GM21526 (cell line): Measurements from ENCODE around the gene EVC2.
"Not testable (repeated sequence)": the region's sequence is repeated elsewhere in the genome, so short reads cannot be mapped to it uniquely, and the experiment has no call there.

Source experiments
- ATAC-seq: cut with Tn5 transposase; IDR thresholded peaks from one replicate; pipeline ENCODE4 v1.9.1; 2021; ENCODE audit warnings: moderate library complexity; ENCODE audit not compliant: unreplicated experiment, low FRiP score

EVC2 gene

DNA sequence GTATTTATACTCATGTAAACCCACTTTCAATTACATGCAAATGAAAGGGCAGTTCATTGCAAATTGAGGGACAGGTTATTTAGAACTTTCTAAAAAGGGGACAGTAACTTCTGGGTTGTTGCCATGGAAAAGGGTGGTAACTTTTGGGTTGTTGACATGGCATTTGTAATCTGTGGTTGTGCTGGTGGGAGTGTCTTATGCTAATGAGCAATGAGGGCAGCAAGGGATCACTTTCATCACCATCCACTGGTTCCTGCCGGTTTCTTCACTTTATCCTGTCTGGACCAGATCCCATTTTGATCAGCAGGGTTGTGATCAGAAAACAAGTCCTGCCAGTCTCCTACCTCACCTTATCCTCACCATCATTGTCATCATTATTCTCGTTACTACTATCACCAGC, 34.6 kb upstream of the EVC2 start:
- ATAC-seq = no peak

DNA sequence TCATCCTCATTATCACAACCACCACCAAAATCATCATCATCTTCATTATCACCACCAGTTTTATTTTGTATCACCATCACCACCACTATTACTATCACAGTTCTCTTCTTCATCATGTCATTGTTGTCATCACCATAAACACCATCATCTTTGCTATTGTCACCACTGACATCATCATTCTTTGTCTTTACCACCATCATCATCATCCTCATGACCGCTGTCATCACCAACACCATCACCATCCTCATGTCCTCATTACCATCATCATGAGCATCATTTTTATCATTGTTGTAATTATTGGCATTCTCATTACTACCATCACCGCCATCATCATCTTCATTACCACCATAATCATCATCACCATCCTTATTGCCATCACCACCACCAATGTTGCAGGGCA, 34.0 kb upstream of the EVC2 start:
- no peak for ATAC-seq

DNA sequence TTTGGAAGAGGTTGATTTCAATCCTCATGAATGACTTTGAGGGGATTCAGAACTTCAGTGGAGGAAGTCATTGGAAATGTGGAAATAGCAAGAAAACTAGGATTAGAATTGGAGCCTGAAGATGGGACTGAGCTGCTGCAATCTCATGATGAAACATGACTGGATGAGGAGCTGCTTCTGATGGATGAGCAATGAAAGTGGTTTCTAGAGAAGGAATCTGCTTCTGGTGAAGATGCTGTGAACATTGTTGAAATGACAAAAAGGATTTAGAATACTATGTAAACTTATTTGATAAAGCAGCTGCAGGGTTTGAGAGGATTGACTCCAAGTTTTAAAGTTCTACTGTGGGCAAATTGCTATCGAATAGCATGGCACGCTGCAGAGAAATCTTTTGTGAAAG, 29.7 kb upstream of the EVC2 start:
- no peak for ATAC-seq

DNA sequence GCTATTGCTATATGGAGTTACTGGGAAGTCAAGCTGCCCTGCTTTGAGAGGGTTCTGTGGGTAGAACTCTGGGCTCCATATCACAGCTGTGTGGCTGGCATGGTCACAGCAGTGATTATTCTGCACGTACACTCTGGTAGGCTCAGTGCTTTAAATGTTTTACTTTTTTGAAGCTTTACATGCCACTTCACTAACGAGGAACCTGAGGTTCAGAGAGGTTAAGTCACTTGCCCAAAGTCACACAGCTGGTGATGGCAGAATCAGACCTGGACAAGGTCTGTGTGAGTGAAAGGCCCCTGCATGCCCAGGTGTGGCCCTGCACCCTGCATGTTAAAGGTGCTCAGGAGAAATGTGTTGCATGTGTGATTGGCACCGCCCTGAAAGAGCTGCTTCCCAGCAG, 27.1 kb upstream of the EVC2 start:
- ATAC-seq = no peak

DNA sequence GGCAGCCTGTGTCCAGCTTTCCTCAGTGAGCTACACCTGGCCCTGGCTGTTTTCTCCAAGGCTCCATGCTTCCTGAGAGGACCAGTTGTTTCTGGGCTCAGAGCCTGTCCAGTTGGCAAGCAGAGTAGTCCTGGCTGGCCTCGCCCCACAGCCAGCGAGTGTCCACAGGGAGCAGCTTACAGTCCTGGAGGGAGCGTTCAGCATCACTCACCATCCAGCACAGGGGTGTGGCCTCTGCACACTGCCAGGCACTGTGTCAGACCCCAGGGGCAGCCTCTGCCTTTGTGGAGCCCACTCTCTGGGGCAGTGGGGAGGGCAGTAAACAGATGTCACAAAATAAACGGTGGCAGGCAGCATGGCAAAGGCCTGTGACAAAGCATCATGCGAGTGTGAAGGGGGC, 26.5 kb upstream of the EVC2 start:
- ATAC-seq = no peak

DNA sequence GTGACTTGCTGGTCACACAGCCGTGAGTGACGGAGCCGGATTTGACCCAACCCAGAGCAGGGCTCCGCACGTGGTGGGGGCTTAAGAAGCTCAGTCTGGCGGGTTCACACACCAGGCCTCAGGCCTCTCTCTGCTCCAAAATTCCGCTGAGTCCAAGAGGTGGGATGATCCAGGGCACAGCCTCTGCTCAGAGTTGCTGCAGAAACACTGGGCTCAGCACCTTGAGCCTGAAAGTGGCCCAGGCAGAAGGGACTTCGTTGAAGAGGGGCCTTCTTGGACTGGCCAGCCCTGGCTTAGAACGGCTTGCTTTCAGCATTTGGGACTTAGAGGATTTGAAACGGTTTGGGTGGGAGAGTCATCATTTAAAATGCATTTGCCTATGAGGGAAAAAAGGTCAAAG, 23.8 kb upstream of the EVC2 start:
- ATAC-seq = no peak

DNA sequence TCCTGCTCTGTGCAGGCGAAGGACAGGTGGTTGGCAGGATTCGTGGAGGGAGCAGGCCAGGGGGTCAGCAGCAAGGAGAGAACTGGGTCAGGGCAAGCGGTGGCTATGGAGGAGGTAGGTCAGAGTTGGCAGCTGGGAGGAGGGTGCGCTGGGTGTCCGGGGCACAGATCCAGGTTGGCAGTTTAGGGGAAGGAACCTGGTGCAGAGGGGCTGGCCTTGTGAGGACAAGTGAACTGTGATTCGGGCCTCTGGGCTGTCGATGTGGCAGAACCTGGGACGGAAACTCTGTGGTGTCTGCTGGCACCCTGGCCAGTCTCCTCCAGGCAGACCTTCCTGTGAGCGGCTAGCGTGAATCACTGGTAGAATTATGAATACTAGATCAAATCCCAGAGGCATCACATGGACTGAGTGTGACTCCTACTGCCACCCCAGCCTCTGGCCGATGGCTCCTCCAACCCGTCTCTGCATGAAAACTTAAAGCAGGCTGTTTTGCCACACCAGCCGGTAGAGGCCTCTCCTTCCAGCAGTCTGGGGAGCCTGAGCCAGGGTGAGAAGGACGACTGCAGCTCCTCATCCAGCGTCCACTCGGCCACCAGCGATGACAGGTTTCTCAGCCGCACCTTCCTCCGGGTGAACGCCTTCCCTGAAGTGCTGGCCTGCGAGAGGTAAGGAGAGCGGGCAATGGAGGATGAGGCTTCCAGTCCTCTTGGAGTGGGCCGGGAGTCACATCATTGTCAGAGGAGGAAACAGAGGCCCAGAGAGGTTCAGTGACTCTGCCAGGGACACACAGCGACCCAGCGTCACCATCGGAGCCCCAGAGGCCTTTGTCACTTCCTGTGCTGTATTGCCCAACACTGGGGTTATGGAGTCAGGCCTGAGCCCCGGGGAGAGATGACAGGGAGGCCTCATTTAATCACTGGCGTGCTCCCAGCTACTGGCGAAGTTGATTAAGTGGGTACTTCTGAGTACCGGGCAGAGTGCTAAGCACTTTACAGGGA, 22.9 kb upstream of the EVC2 start:
- no peak for ATAC-seq

DNA sequence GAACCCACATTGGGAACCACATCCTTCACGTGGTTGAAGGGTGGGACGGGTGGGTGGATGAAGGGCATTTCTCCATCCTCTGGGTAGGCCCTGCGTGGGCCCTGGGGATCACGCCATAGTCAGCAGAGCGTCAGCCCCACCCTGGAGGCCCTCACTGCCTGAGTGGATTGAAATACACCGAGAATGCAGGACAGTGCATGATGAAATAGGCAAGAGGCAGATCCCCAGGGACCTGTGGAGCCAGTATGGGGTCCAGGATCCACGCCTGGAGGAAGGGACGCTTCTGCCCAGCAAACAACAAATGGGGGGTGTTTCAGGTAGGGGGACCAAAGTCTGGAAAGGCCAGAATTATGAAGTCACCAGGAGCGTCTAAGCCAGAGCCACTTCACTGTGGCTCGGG, 22.1 kb upstream of the EVC2 start:
- ATAC-seq = no peak

DNA sequence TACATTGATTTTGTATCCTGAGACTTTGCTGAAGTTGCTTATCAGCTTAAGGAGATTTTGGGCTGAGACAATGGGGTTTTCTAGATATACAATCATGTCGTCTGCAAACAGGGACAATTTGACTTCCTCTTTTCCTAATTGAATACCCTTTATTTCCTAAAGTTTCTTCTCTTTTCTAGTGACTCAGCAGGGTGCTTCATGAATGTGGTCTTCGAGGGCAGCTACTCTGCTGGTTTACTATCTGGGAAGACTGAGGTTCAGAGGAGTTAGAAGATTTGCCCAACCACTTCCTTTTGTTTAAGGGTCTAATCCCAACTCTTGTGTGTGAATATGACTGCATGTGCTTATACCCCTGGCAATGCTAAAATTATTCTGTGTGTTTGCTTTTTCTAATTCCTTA, 20.1 kb upstream of the EVC2 start:
- not testable (repeated sequence) for ATAC-seq

DNA sequence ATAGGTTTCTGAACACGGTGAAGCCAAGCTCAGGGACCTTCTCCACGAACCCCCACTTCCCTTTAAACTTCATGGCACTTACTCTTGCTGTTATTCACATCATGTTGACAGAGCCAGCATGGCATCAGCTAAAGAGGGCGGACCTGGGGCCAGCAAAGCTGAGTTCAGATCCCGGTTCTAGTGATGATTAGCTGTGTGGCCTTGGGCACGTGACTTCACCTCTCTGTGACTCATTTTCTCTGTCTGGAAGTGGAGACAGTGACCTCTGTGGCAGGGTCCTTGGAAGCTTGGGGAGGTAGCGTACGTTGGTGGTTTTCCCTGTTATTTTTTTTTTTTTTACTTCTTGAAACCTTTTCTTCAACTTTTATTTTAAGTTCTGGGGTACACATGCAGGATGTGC, 16.0 kb upstream of the EVC2 start:
- ATAC-seq = no peak

DNA sequence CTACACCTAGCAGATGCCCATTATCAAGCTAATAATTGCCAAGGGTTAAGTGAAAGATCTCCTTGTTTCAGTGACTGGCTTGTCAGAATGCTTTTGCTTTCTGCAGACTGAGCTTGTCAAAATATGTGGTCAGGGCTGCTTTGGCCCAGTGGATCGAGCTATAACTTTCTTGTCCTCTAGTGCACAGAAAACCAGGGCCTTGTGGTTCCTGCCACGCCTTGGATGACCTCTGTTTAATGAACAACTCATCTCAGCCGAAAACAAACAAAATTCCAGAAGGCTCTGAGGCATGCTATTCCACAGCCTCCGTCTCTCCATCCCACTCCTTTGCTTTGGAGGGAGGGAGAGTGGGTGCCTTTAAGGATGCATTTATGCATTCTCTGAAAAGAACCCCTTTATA, 14.0 kb upstream of the EVC2 start:
- no peak for ATAC-seq

DNA sequence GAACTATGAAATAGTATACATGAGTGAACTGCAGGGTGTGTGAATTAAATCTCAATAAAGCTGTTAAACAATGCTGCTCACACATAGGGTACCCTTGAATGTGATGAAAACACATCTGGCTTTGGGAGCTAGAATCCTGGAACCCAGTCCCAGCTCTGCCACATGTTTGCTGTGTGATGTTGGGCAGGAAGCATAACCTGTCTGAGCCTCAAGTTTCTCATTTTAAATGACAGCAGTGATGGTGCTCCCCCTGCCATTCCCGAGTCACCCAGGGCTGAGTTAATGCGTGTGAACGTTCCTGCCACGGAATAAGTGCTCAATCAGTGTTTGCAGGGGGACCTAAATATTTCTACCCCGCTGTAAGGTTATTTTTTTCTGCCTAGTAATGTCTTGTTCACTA, 13.6 kb upstream of the EVC2 start:
- no peak for ATAC-seq

DNA sequence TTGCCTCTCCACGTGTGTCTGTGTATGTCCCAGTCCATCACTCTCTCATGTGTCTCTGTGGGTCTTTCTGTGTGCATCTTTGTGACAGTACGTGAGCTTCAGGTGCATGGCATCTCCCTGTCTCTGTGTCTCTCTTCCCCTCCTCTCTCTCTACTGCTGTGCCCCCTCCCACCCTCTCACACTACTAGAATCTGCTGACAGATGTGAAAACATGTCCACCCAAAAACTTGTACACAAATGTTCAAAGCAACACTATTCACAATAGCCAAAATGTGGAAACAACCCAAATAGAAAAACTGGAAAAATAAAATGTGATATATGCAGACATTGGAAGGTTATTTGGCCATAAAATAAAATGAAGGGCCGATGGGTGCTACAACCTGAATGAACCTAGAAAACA, 12.6 kb upstream of the EVC2 start:
- ATAC-seq = no peak

DNA sequence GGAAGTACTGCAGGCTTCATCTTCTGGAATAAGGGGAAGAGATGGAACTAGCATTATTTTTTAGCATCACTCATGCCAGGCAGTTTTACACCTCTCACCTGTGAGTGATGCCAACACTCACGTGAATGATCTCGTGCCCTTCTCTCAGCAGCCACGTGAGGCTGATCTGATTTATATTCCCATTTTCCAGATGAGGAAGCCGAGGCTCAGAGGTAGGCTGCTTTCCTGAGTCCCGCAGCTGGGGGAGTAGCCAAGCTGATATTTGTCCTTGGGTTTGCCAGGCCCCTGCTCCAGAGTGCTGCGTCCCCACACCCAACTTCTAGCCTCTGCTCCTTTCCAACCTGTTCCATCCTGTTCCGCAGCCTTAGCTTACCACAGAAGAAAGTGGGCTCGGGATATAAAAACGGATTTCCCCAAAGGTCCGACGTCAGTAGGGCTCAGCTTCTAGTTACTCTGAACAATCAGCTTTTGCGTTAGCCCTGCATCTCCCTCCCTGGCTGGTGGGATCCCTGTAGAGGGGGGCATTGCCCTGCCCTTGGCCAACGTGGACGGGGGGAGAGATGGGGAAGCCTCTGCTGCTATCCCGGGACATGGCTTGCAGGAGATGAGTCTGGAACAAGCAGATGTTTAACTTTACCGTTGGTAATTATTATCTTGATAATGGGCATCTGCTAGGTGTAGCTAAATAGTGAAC, 11.9 kb upstream of the EVC2 start:
- ATAC-seq = no peak

DNA sequence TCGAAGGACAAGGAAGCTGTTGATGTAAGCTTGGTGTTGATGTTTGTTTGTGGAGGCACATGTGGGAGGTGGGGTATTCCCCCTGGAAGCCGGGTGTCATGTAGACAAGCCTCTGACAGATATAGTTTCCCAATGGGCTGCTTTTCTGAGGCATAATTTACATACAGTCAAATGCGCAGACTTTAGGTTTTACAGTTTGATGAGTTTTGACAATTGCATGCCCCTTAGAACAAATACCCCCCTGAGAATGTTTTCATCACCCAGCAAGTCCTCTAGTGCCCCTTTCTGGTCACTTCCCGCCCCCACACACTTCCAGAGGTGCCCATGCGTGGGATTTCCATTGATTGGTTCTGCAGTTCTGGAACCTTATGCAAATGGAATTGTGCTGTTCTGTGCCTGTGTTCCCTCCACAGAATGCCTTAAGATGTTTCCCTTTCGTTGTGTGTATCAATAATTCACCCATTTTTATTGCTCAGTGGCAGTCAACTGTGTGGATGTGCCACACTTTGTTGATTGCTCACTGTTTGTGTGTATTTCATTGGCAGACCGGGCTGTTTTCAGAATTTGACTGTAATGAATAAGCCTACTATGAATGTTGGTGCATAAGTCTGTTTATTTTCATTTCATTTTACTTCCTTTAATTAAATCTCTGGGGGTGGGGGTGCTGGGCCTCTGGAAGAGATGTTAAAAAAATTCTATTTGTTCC, 11.1 kb upstream of the EVC2 start:
- no peak for ATAC-seq

DNA sequence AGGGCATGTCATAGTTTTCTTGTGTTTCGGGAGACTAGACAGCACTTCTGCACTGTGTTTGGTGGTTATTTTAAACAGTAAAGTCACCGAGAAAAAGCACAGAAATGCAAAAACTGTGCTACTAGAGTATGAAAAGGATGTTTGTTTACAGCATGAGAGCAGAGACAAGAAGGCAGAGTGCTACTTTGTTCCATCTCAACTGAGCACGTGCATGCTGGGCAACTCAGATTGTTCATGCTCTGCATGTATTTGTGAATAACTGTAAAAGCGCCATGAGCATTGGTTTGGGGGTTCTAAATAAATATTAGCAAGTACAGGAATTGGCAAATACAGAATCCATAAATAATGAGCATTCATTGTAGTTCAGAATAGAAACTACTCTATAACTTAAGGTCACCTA, 10.1 kb upstream of the EVC2 start:
- ATAC-seq = no peak

DNA sequence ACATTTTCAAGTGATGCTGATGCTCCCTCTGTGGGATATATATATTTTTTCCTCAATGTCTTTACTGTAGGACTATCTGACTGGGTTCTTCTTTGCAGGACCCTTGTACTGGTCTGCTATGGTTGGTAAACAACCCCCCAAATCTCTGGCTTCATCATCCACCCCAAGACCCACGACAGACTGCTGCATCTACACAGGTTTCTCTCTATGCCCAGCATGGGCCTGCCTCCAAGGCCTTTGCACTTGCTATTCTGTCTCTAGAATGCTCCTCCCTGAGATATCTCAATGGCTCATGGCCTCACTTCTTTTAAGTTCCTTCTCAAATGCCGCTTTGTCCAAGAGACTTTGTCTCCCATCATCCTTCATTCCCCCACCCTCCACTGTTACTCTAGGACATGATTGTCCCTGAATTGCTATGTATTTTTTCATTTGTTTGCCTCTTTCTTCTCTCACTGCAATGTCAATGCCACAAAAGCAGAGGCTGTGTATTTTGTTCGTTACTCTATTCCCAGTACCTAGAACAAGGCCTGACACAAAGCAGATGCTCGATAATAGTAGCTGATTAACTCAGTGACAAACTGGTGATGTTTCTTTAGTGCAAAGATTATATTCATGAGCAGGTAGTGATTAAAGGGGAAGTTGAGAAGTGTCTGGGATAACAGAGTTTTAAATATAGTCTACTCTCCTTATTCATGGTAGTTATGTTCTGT, 9.2 kb upstream of the EVC2 start:
- no peak for ATAC-seq

DNA sequence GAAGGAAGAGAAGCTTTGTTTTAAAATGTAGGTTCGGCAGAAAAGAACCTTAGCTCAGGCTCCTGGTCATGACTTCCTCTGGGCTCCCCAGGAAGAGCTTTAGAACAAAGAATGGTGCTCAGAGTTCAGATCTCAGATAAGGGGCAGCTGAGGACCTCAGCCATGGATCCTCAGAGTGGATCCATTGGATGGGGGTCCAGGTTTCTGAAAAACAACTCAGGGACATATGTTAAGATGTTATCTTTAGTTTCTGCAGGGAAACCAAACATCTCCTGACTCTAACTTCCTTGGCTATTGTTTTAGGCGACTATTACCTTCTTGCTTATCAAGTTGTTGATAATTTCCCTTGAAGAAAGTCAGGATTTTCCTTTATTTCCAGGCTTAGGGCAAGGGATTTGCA, 8.0 kb upstream of the EVC2 start:
- no peak for ATAC-seq

DNA sequence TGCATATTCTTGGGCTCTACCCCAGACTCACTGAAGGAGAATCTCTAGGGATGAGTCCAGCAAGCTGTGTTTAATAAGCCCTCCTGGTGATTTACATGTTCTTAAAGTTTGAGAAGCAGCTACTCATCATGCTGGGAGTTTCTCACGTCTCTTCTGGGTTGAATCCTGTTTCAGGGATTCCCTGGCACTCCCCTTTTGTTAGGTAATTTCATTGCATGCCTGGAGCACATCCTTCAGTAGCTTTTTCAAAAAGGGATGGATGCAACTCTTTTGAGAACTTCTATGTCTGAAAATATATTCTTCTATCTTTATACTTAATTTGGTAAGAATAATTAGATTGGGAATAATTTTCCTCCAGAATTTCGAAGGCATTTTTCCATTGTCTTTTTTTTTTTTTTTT, 7.0 kb upstream of the EVC2 start:
- ATAC-seq = no peak

DNA sequence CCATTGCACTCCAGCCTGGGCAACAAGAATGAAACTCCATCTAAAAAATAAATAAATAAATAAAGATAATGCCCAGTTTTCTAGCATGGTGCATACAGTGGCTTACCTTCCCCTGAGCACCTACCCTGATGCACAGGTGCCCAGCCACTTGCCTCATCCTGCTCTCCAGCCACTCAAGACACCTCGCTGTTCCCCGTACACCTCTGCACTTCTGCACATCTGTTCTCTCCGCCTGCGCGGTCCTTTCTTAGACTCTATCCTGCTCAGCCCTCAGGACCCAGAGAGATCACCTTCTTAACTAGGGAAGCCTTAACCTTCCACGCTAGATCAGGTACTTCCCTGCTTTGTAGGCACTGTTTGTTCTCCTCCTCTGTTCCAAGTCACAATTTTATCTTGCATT, 5.5 kb upstream of the EVC2 start:
- ATAC-seq = no peak

DNA sequence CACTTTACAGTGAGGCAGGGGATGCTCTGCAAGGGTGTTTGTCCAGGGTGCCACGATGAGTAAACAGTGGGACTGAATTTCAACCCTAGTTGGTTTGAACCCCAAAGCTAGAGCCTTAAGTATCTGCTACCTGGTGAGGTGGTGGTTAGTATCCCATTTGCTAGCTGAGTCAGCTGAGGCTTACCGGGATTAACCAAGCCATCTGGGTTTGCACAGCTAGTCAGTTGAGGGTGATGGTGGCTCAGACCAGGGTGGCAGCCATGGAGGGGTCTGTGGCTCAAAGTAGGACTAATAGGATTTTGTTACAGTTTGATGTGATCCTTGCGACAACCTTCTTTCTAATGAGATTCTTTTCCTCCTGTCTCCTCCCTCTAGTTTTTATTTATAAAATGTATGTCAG, 4.6 kb upstream of the EVC2 start:
- no peak for ATAC-seq
